ENCODE data around the gene TPO.
"Not testable (repeated sequence)": the region's sequence is repeated elsewhere in the genome, so short reads cannot be mapped to it uniquely, and the experiment has no call there.

Gene TPO

DNA sequence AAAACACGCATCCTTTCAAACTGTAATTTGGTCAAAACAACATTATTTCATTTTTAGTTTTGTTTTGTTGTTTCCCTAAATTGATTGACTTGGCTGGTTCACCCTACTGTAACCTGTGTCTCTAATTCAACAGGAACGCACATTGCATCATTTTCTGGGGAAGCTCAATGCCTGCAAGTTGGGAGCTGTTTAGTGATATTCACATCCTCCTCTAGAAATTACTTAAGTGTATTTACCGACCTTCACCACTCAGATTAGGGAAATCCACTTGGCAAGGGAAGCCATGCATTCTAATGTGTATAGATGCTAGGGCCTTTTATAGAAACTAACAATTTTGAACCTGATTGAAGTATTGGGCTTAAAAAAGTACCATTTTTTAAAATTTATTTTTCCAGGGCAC lies 7.3 kb upstream of the TPO start:
- no peak for DNase-seq (ENCODE audit: low read depth)

DNA sequence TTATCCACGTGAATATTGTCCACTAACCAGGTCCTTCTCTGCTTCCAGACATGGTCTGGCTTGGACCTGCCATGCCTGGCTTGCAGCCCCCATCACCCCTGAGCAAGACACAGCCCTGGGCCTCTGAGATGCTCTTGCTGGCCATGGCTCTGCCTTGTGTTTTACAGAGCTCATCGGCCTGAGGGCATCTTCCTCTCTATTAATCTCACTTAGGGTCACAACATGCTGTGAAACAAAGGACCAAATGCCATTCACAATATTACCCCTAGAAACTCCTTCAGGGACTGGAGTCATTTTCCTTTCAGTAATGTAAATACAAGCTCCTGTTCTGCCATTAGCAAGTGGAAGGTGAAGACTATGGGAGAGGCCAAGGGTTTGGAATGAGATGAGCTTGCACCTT lies 6.8 kb upstream of the TPO start:
- no peak for DNase-seq (ENCODE audit: low read depth)

DNA sequence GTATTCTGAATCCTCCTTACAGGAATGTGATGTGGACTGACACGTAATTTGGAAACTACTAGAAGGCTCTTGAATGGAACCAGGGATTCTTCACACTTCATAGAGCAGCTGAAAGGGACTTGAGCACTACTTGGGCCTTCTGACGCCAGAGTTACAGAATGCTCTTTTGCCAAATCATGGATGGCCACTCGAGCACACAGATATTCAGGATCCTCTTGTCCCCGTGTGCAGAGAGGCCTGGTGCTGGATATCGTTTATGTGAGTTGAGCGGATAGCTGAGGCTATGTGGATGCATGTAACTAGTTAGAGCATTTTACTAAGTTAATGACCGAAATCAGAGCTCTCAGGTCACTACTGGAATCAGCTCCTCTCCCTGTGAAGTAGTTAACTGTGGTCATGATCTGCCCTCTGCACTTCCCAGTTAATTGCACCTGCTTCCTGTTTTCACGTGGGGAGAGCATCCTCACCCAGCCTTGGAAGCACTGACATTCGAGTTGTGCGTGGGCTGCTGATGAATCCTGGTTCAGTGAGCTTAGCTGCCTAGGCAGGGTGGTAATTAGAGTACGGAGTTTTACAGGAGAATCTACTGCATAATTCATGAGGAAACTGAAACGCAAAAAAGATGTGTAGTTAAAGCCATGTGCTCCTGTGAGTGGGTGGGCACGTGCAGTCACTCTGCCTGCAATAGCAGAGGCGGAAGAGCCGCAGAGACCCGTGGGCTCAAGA lies 5.2 kb upstream of the TPO start:
- no peak for DNase-seq (ENCODE audit: low read depth)

DNA sequence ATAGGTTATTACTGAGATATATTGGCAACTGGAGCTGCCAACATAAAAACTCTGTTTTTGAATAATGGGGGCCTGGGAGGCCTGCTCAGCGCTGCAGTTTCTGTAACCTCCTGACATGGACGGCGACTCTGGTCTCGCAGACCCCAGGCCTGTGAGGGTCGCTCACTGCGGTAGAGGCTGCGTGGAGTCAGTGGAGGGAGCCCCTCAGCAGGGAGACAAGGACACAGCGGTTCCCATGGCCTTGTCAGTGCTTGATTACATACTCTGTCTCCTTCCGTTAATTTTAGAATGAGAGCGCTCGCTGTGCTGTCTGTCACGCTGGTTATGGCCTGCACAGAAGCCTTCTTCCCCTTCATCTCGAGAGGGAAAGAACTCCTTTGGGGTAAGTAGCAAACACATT lies 858 bp downstream of the TPO start:
- DNase-seq (ENCODE audit: low read depth), result no peak

DNA sequence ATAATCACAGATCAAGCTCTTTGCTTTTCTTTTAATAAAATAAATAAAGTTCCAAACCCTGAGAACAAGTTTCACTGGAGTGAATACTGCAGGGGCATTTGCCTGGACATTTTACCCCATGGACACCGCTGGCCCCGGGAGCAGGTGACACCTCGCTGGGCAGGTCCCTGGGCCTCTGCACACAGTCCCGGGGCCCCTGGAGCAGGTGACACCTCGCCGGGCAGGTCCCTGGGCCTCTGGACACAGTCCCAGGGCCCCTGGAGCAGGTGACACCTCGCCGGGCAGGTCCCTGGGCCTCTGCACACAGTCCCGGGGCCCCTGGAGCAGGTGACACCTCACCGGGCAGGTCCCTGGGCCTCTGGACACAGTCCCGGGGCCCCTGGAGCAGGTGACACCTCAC lies 1.6 kb downstream of the TPO start:
- DNase-seq (ENCODE audit: low read depth), result not testable (repeated sequence)

DNA sequence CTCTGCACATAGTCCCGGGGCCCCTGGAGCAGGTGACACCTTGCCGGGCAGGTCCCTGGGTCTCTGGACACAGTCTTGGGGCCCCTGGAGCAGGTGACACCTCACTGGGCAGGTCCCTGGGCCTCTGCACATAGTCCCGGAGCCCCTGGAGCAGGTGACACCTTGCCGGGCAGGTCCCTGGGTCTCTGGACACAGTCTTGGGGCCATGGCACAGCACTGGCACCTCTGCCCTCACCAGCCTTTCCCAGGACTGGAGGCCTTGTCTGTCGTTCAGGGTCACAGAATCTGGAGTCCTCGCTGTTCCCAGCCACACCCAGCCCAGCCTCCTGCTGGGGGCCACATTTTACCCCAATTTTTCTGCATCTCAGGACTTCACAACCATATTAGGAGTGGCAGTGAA lies 2.2 kb downstream of the TPO start:
- no peak for DNase-seq (ENCODE audit: low read depth)

DNA sequence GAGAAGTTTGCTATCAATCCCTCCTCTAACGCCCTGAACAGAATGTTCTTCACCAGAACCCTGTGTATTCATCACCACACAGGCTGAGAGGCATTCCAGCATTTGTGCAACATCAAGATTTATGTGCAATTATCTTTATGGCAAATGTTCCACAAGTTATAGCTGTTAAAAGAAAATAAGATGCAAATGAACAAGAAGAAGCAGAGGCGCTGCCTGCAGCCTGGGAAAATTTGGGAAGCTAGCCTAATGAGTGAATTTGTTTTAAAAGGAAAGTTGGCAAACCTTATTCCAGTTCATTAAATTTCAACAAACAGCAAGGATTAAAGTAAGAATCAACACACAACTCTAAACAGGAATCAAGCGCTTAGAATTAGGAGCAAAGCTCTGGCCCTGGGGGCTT lies 5.3 kb downstream of the TPO start:
- no peak for DNase-seq (ENCODE audit: low read depth)

DNA sequence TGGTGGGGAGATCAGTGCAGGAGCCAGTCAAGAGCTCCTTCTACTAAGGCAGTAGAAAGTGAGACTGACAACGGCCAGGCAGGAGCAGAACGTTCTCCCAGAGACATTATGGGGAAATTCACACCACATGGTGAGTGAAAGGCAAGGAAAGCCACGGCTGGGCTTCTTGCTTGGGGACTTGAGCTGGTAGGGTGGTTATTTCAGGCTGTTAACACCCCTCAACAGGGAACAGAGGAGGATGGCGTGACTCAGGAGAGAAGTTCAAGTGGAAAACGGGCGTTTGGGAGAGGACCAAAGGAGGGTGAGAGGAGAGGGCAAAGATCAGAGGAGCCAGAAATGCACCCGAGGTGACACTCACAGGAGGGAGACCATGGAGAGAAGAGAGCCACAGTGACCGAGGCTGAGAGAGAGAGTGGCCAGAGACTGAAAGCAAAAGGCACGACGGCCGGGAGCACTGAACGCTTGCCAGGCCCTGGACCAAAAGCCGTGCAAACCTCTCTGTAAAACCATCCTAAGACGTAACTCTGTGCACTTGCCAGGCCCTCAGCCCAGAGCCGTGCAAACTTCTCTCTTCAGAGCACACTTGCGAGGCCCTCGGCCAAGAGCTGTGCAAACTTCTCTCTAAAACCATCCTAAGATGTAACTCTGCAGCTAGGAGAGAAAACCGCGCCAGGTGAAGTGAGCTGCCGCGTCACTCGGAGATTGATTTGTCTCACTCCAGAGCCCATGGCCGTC lies 7.7 kb downstream of the TPO start:
- no peak for DNase-seq (ENCODE audit: low read depth)

DNA sequence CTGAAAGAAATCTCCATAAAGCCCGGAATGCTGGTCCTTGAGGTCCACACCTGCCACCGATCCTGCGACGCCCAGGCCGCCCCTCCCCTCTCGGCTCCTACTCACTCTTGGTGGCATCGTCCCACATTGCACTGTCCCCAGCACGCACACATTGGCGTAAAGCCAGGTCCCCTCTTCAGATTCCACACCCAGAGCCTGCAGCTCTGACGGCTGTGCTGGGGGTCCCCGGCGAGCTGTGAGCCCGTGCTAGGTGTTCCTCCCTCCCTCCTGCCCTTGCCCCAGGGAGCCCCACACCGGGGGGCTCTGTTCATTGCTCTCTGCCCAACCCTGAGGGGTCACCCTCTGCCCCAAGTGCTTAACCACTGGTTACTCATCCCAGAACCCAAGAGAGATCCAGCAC lies 8.5 kb downstream of the TPO start:
- no peak for DNase-seq (ENCODE audit: low read depth)

DNA sequence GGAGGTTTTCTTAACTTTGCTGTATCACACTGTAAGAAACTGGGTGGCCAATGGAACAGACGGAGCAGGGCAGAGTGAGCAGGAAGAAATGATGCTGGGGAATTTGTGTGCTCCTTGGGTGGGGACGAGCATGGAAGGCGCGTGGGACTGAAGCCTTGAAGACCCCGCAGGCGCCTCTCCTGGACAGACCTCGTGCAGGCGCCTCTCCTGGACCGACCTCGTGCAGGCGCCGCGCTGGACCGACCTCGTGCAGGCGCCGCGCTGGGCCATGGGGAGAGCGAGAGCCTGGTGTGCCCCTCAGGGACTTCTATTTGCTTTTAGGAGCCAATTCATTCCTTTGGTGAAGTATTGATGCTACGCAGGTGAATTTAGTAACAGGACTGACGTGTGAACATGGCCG lies 8.9 kb downstream of the TPO start:
- DNase-seq (ENCODE audit: low read depth), result no peak

DNA sequence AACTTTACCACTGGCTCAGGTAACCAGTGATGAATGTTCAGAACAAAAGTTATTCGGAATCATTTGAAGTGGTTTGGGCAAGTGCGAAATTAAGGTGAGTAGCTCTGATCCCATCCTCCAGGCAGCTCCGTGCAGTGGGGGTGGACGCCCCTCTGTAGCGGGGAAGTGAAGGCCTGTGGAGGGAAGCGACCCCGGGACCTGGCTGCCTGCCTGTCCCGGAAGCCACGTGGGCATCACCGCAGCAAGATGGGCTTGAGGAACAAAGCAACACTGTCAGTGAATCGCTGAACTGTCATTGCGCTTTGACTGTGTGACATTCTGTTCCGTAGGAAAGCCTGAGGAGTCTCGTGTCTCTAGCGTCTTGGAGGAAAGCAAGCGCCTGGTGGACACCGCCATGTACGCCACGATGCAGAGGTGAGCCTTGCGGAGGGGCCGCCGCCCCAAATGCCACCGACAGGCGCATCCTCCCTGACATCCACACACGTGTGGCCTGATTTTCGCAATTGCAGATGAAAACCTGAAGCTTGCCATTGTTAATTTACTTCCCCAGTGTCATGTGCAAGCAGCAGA lies 9.5 kb downstream of the TPO start:
- no peak for DNase-seq (ENCODE audit: low read depth)

DNA sequence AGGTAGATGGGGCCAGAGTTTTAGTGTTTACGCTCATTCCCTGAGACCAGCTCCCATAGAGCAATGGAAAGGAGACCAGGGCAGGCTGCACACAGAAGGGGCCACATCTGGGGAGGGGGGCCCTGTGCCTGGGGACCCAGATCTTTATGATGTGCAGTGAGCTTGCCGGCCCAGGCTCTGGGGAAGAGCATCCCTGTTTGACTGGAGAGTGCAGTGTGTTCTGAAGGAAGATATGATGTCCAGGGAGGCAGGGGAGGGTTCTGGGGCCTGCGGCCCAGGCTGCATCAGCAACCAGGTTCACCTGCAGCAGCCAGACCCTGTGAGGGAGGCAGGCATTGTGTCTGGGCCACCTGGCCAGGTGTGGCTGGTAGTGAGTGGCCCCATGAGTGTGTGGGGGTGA lies 13.8 kb downstream of the TPO start:
- DNase-seq (ENCODE audit: low read depth), result no peak

DNA sequence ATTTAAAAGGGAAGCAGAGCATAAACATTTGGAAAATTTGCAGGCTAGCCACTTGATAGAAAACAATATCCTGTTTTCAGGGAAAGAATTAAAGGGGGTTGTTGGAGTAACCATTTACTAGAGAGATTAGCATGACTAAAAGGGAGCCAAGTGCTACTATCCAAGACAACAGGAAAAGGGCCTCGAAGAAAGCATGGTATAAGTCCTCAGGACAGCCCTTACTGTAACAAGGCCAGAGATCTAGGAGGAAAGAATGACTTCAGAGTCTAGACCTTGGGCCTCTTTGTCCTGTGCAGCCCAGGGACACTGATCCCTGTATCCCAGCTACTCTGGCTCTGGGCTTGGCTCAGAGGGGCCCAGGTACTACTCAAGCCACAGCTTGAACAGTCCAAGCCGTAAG lies 16.6 kb downstream of the TPO start:
- no peak for DNase-seq (ENCODE audit: low read depth)

DNA sequence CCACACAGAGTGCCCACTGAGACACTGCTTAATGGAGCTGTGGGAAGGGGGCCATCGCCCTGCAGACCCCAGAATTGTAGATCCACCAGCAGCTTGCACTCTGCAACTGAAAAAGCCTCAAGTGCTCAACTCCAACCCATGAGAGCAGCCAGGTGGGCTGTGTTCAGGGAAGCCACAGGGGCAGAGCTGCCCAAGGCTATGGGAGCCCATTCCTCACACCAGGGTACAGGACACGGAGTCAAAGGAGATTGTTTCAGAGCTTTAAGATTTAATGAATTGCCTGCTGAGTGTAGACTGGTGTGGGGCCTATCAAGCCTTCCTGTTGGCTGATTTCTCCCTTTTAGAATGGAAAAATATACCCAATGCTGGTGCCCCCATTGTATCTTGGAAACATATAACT lies 17.2 kb downstream of the TPO start:
- DNase-seq (ENCODE audit: low read depth), result no peak

DNA sequence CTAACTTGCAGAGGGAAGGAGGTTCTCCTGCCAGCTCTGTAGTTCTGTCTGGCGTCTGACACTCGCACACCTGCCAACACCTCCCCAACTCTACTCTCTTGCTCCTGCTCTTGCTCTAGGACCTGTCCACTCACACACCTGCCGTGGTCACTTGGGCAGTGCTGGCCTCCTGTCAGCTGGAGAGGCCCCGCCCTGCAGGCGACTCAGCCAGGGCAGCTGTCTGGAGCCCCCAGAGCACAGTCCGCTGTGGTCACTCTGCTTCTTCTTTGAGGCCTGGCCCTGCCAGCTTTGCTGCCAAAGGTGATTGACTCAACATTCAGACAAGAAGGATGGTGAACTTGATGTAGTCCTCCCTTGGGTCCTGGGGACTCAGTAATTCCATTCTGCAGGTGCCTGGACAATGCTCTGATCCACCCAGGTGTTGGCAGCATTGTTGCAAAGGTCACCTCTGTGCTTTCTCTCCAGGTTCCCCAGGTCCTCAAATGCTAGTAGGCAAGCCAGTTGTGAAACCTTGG lies 18.7 kb downstream of the TPO start:
- no peak for DNase-seq (ENCODE audit: low read depth)

DNA sequence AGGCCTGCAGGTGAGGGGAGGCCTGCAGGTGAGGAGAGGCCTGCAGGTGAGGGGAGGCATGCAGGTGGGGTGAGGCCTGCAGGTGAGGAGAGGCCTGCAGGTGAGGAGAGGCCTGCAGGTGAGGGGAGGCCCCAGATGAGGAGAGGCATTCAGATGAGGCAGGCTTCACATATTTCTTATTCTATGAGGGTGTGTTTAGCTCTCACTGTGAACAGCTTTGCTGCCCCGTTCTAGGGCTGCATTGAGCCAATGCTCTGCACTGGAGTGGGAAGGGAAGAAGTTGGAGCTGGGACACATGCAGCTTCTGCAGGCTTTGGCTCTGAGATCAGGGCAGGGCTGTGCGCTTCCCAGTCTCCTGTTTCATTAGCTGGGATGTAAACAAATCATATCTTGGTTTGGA lies 19.5 kb downstream of the TPO start:
- no peak for DNase-seq (ENCODE audit: low read depth)

DNA sequence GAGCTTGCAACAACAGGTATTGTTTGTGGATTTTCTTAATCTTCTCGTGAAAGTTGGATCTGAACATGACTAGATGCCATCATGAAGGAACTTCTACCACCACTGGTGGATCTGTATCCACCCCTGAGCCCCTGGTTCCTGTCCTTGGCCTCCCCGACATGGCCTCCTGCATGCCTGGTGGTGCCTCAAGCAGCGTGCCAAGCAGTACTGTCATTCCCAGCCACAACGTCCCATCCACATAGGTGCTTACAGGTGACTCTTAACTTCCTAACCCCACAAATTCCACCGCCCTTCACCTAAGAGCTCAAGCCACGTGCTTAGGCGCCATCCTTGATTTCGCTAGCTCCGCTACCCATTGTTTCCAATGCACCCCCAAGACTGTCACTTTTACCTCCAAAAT lies 23.1 kb downstream of the TPO start:
- no peak for DNase-seq (ENCODE audit: low read depth)

DNA sequence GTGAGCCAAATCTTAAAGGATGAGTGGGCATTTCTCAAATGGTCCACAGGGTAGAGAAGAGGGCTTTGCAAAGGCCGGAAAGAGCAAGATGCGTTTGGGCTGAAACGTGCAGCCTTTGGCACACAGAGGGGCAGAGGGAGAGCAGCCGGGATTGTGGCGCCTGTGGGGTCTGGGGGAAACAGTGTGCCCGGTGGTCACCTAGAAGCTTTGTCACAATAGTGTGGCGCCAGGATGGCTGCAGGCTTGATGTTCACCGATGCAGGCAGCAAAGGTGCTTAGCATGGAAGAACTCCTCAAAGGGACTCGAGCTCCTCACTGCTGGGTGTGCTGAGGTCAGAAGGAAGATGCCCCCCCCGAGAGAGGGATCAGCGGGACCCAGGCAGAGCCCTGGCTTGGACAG lies 23.8 kb downstream of the TPO start:
- no peak for DNase-seq (ENCODE audit: low read depth)

DNA sequence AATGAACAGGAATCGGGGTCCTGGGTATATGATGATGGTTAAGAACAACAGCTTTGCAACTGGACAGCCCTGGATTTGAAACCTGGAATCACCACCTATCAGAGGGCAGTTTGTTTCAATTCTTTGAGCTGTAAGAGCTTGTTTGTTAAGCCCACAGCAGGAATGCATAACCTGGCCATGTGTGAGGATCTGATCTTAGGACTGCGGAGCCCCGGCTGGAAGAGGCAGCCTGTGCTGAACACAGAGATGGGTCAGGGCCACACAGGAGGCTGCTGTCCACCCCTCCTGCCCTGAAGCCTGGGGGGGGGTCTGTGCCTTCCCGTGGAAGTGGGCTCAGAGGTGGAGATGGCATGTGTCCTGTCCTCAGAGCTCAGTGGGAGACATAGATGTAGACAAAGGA lies 24.3 kb downstream of the TPO start:
- DNase-seq (ENCODE audit: low read depth), result no peak

DNA sequence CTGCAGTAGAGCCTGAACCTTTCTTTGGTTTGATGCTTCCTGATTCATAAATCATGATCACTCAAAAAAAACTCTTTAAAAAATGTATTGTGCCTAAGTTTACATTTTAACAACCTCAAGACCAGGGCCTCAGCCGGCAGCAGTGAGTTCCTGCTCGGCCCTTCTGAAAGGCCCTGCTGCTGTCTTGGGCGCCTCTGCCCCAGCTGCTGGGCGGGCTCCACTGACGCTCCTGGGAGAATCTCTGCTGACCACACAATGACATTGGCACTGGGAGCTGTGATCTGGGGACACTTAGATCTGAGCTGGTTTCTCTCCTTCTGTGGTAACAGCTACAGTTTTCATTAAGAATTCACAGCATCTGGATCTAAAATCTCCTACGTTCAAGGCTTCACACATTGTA lies 25.7 kb downstream of the TPO start:
- DNase-seq (ENCODE audit: low read depth), result no peak

DNA sequence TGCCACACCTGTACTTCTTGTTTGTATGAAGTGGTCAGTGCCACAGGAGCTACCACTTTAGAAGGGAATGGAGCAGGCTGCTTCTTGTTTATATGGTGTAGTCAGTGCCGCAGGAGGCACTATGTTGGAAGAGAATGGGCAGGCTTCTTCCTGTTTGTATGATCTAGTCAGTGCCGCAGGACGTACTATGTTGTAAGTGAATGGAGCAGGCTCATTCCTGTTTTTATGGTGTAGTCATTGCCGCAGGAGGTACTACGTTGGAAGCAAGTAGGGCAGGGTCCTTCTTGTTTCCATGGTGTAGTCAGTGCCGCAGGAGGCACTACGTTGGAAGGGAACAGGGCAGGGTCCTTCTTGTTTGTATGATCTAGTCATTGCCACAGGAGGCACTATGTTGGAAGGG lies 27.3 kb downstream of the TPO start:
- no peak for DNase-seq (ENCODE audit: low read depth)

DNA sequence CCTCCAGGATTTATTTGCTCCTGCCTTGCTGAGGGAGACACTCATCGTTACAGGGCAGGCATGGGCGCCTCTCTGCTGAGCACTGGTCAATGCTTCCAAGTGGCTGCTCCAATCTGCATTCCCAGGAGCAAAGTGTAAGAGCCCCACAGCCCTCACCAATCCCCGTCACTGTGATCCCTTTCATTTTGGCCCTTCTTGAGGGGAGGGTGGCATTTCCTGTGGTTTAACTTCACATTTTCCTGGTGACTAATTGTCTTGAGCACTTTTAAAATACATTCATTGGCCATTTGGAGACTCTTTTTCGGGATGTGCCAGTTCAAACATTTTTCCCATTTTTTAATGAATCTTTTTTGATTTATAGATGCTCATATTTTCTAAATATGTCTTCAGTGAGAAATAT lies 33.0 kb downstream of the TPO start:
- DNase-seq (ENCODE audit: low read depth), result no peak

DNA sequence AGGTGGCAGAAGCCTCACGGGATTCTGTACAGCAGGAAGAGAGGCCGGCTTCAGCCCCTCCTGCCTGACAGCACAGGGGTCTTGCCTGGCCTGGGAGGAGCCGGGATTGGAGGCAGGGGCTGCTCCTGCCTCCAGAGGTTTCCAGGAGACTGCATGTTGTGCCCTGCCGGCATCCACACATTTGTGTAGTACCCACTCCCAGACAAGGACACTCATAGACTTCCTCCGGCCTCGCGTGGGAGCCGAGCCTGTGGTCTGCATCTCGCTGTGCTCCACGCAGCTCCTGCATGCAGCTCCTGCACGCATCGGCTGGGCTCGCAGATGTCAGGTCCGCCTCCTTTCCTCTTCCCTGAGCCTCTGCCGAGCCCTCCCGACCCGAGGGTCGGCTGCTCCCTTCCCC lies 34.7 kb downstream of the TPO start:
- no peak for DNase-seq (ENCODE audit: low read depth)

DNA sequence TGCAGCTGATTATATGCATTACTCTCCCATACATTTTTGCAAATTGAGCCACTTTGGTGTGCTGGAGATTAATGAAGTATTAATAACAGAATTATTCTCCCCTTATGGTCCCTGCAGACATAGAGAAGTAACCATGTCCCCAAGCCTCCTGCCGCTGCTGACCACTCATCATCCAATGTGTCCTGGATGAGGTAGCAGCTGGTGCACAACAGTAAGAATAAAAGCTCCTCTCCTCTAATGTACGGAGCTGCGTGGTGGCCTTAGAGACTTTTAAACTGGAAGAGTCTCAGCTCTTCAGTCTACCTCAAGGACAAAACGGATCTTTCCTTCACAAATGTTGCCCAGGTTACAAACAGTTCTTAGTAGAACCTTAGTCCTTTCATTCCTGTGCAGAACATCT lies 37.7 kb downstream of the TPO start:
- no peak for DNase-seq (ENCODE audit: low read depth)

Data from activated T-cell treated with anti-CD3 and anti-CD28 coated beads for 48 hours (primary cell).